IPS DF 6.9 (cell line): ENCODE measurements around the gene SUCLG2.

Experiments
- DNase-seq: peaks from one replicate; pipeline ENCODE4 v3.0.0-alpha.2; 2013; ENCODE audit warnings: low read depth, low spot score
- H3K27ac ChIP-seq: one replicate; pipeline ENCODE4 v1.5.1; 2013; ENCODE audit warnings: low read length, control low read depth
- H3K27me3 ChIP-seq: 2 replicates; pipeline ENCODE4 v1.6.1; 2013; ENCODE audit warnings: mild to moderate bottlenecking, low read length; ENCODE audit not compliant: control insufficient read depth, insufficient read depth
- H3K36me3 ChIP-seq: 2 replicates; pipeline ENCODE4 v1.6.1; 2013; ENCODE audit warnings: low read length; ENCODE audit not compliant: control insufficient read depth, insufficient read depth
- H3K4me1 ChIP-seq: 2 replicates; pipeline ENCODE4 v1.6.1; 2013; ENCODE audit warnings: low read length; ENCODE audit not compliant: control insufficient read depth, insufficient read depth
- H3K4me3 ChIP-seq: 2 replicates; pipeline ENCODE4 v1.5.1; 2013; ENCODE audit warnings: mild to moderate bottlenecking, low read length
- H3K9me3 ChIP-seq: 2 replicates; pipeline ENCODE4 v1.6.1; 2013; ENCODE audit warnings: low read length, inconsistent platforms; ENCODE audit not compliant: control insufficient read depth, insufficient read depth
- WGBS: extraction: QIAGEN DNeasy Blood & Tissue Kit; methylation state at CpG from one replicate; pipeline ENCODE4 v1.1.7; 2013; ENCODE audit warnings: mixed read lengths, missing lambda C conversion rate; ENCODE audit not compliant: insufficient read length, insufficient coverage; 5-methylcytosine and 5-hydroxymethylcytosine counted together

SUCLG2 gene

GRCh38 chr3:67346081-67346480 lies 308.3 kb downstream of the SUCLG2 start:
- Histone ChIP-seq H3K36me3 (no peaks in the 10 kb centered on the region), H3K27me3 (no peaks in the 10 kb centered on the region), H3K4me3 (no peak overlapping the region), H3K4me1 (no peaks in the 10 kb centered on the region), H3K27ac (no peak overlapping the region), H3K9me3 (no peaks in the 10 kb centered on the region)
- DNase-seq = no peak

- H3K27ac ChIP-seq = no peak overlapping the region
- no peak for DNase-seq
- no peaks in the 10 kb centered on the region for H3K4me1 ChIP-seq
- H3K4me3 ChIP-seq = no peak overlapping the region
- no peaks in the 10 kb centered on the region for H3K36me3 ChIP-seq
- no CpG with 5 or more reads among the region's 2 CpGs for WGBS
- H3K27me3 ChIP-seq = no peaks in the 10 kb centered on the region
- H3K9me3 ChIP-seq = no peaks in the 10 kb centered on the region
These were observed 318.6 kb downstream of the SUCLG2 start for GRCh38 chr3:67335813-67336212.

- Histone ChIP-seq H3K36me3 (no peaks in the 10 kb centered on the region), H3K27me3 (no peaks in the 10 kb centered on the region), H3K27ac (no peak overlapping the region), H3K4me1 (no peaks in the 10 kb centered on the region), H3K4me3 (no peak overlapping the region), H3K9me3 (no peaks in the 10 kb centered on the region)
- DNase-seq = no peak
These were observed 319.8 kb downstream of the SUCLG2 start for GRCh38 chr3:67334588-67334987.

GRCh38 chr3:67329358-67329757 lies 325.1 kb downstream of the SUCLG2 start:
- Histone ChIP-seq H3K9me3 (no peaks in the 10 kb centered on the region), H3K27me3 (no peaks in the 10 kb centered on the region), H3K4me3 (no peak overlapping the region), H3K36me3 (no peaks in the 10 kb centered on the region), H3K27ac (no peak overlapping the region), H3K4me1 (no peaks in the 10 kb centered on the region)
- no peak for DNase-seq
- no CpG with 5 or more reads among the region's 2 CpGs for WGBS

- H3K9me3 ChIP-seq = no peaks in the 10 kb centered on the region
- no peaks in the 10 kb centered on the region for H3K27me3 ChIP-seq
- H3K4me1 ChIP-seq = no peaks in the 10 kb centered on the region
- H3K27ac ChIP-seq = no peak overlapping the region
- DNase-seq = no peak
- H3K36me3 ChIP-seq = no peaks in the 10 kb centered on the region
- H3K4me3 ChIP-seq = no peak overlapping the region
- WGBS = no CpG with 5 or more reads among the region's 2 CpGs
These were observed 326.8 kb downstream of the SUCLG2 start for GRCh38 chr3:67327582-67327981.

GRCh38 chr3:67325231-67325630 lies 329.2 kb downstream of the SUCLG2 start:
- H3K4me3 ChIP-seq = no peak overlapping the region
- no peak overlapping the region for H3K27ac ChIP-seq
- H3K4me1 ChIP-seq = no peaks in the 10 kb centered on the region
- no peak for DNase-seq
- WGBS = no CpG with 5 or more reads among the region's 6 CpGs
- H3K9me3 ChIP-seq = no peaks in the 10 kb centered on the region
- H3K36me3 ChIP-seq = no peaks in the 10 kb centered on the region
- no peaks in the 10 kb centered on the region for H3K27me3 ChIP-seq
